ENCODE results near the gene LTK.

- TF ChIP-seq ZNF274 (IDR thresholded peaks at IDR 0.05; ENCODE audit: low read depth, low read length) (no peak), SUZ12 (IDR thresholded peaks at IDR 0.05; ENCODE audit: extremely low read depth, insufficient read depth, insufficient read length) (no peak)
These were observed 45.7 kb upstream of the LTK start for GRCh38 chr15:41559239-41559782.
